HG03442 (cell line): ENCODE results near the gene RELN.
"Not testable (repeated sequence)": the region's sequence is repeated elsewhere in the genome, so short reads cannot be mapped to it uniquely, and the experiment has no call there.

ENCODE experiments used
- ATAC-seq: cut with Tn5 transposase; IDR thresholded peaks from one replicate; pipeline ENCODE4 v1.9.1; 2021; ENCODE audit warnings: mild to moderate bottlenecking, moderate library complexity; ENCODE audit not compliant: unreplicated experiment

RELN gene

GRCh38 chr7:103902917-103903316 is 86.5 kb downstream of the RELN start:
- no peak for ATAC-seq

GRCh38 chr7:103896826-103897225 is 92.6 kb downstream of the RELN start:
- ATAC-seq: not testable (repeated sequence)

GRCh38 chr7:103894656-103895596 is 94.5 kb downstream of the RELN start:
- no peak for ATAC-seq

GRCh38 chr7:103893350-103893749 is 96.1 kb downstream of the RELN start:
- no peak for ATAC-seq

- no peak for ATAC-seq
Observed at GRCh38 chr7:103889451-103889850, 100.0 kb downstream of the RELN start.

- no peak for ATAC-seq
Observed at GRCh38 chr7:103888603-103889153, 100.8 kb downstream of the RELN start.

GRCh38 chr7:103887853-103888602 is 101.4 kb downstream of the RELN start:
- ATAC-seq: no peak

GRCh38 chr7:103887050-103887449 is 102.4 kb downstream of the RELN start:
- ATAC-seq: no peak

- no peak for ATAC-seq
Observed at GRCh38 chr7:103879928-103880600, 109.4 kb downstream of the RELN start.

GRCh38 chr7:103879411-103879810 is 110.0 kb downstream of the RELN start:
- ATAC-seq: no peak

- ATAC-seq: no peak
Observed at GRCh38 chr7:103877565-103877964, 111.9 kb downstream of the RELN start.

- no peak for ATAC-seq
Observed at GRCh38 chr7:103875718-103876117, 113.7 kb downstream of the RELN start.

- no peak for ATAC-seq
Observed at GRCh38 chr7:103871473-103871872, 118.0 kb downstream of the RELN start.

GRCh38 chr7:103870664-103871063 is 118.8 kb downstream of the RELN start:
- no peak for ATAC-seq

GRCh38 chr7:103867874-103868273 is 121.6 kb downstream of the RELN start:
- no peak for ATAC-seq

- ATAC-seq: no peak
Observed at GRCh38 chr7:103866919-103867318, 122.5 kb downstream of the RELN start.

GRCh38 chr7:103865442-103865841 is 124.0 kb downstream of the RELN start:
- ATAC-seq: no peak

- no peak for ATAC-seq
Observed at GRCh38 chr7:103862302-103863035, 127.0 kb downstream of the RELN start.

- no peak for ATAC-seq
Observed at GRCh38 chr7:103859709-103860108, 129.7 kb downstream of the RELN start.

GRCh38 chr7:103857435-103857834 is 132.0 kb downstream of the RELN start:
- ATAC-seq: no peak
